NOMO-1 treated with DMSO at 0.1 percent for 48 hours (cell line): ENCODE measurements around the gene PKNOX2.

ENCODE experiments used
- DNase-seq: peaks from one replicate; lab custom pipeline; 2025; ENCODE audit not compliant: unreplicated experiment; lab: John Stamatoyannopoulos, UW

The PKNOX2 gene

GRCh38 chr11:125258291-125259032 is 93.9 kb downstream of the PKNOX2 start:
- no peak for DNase-seq

- DNase-seq = no peak
Observed at GRCh38 chr11:125261588-125261987, 97.0 kb downstream of the PKNOX2 start.

GRCh38 chr11:125262194-125262829 is 97.8 kb downstream of the PKNOX2 start:
- no peak for DNase-seq

- DNase-seq = no peak
Observed at GRCh38 chr11:125262830-125263218, 98.3 kb downstream of the PKNOX2 start.

- DNase-seq = no peak
Observed at GRCh38 chr11:125263268-125263790, 98.8 kb downstream of the PKNOX2 start.

- DNase-seq = no peak
Observed at GRCh38 chr11:125264100-125265022, 99.8 kb downstream of the PKNOX2 start.

GRCh38 chr11:125267548-125267947 is 103.0 kb downstream of the PKNOX2 start:
- DNase-seq = no peak

- DNase-seq = no peak
Observed at GRCh38 chr11:125268611-125269010, 104.1 kb downstream of the PKNOX2 start.

- no peak for DNase-seq
Observed at GRCh38 chr11:125270106-125270505, 105.6 kb downstream of the PKNOX2 start.

GRCh38 chr11:125270711-125271110 is 106.2 kb downstream of the PKNOX2 start:
- DNase-seq = no peak

GRCh38 chr11:125271483-125272091 is 107.0 kb downstream of the PKNOX2 start:
- no peak for DNase-seq

GRCh38 chr11:125272092-125272491 is 107.5 kb downstream of the PKNOX2 start:
- no peak for DNase-seq

- no peak for DNase-seq
Observed at GRCh38 chr11:125272821-125273220, 108.3 kb downstream of the PKNOX2 start.

- no peak for DNase-seq
Observed at GRCh38 chr11:125273519-125274000, 109.0 kb downstream of the PKNOX2 start.

- no peak for DNase-seq
Observed at GRCh38 chr11:125274309-125274708, 109.8 kb downstream of the PKNOX2 start.

- no peak for DNase-seq
Observed at GRCh38 chr11:125274774-125275173, 110.2 kb downstream of the PKNOX2 start.

- no peak for DNase-seq
Observed at GRCh38 chr11:125275905-125276618, 111.5 kb downstream of the PKNOX2 start.

- no peak for DNase-seq
Observed at GRCh38 chr11:125276619-125276976, 112.0 kb downstream of the PKNOX2 start.

GRCh38 chr11:125279676-125280418 is 115.3 kb downstream of the PKNOX2 start:
- no peak for DNase-seq

GRCh38 chr11:125280646-125281045 is 116.1 kb downstream of the PKNOX2 start:
- no peak for DNase-seq
